Measurements from ENCODE around the gene RRM2. TPM values are rescaled to one million over a fixed set of nuclear protein-coding genes. Genes with fewer than 3 reads are reported as not detected.

The RRM2 gene
- total RNA-seq, 1 experiment from 2014 or later, result 129 TPM

DNA sequence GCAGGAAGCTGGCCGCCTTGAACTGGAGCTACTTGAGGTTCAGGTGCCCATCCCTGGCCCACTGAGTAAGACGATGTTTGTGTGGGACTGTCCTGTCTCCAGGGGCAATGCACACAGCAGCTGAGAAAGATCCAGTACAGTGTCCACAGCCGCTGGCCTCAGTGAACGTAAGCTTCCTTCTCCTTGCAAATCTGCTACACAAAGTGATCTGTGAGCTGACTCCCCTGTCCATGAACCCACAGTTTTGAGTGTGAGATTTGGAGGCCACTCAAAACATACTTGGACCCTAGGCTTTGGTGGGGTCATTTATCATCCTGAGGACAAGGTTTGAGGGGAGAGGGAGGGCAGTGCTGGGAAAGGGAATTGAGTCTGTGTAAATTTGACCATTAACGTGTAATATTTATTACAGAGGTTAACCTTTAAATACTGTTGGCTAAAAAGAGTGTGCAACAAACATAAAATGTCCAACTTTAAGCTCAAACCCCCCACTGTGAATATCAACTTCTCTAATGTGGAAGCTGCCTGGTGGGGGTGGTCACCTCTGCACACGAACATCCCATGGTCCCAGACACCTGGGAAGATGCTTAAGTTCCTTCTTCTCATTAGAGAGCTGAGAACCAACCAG lies 37.4 kb upstream of the RRM2 start:
- Mint-ChIP-seq H3K27ac (no peak overlapping the region), H3K36me3 (no peaks in the 10 kb centered on the region), H3K9me3 (no peaks in the 10 kb centered on the region), H3K4me3 (no peak overlapping the region), H3K27me3 (ENCODE audit: low read depth) (peaks cover 30% of the 10 kb centered on the region), H3K4me1 (peaks cover 23% of the 10 kb centered on the region)
- ATAC-seq, result no peak
- no peak for DNase-seq (ENCODE audit: low spot score)
- TF ChIP-seq SOX15 (CRISPR knock-in tag; IDR thresholded peaks at IDR 0.05), result no peak
- no peak for TF ChIP-seq ZNF121 (CRISPR knock-in tag; IDR thresholded peaks at IDR 0.05)
- TF ChIP-seq GRHL2 (CRISPR knock-in tag; IDR thresholded peaks at IDR 0.05; ENCODE audit: insufficient replicate concordance, severe bottlenecking), result no peak
- TF ChIP-seq MXD4 (CRISPR knock-in tag; IDR thresholded peaks at IDR 0.05; ENCODE audit: borderline replicate concordance), result no peak
- ChIA-PET CTCF (interaction anchor here (1.4 to 5.4 kb wide), 3 partner anchors 12 to 39 kb away, joined by 5 to 37 read pairs (median 20); no protein-coding TSS in a partner anchor), POLR2A (no interaction called here)

DNA sequence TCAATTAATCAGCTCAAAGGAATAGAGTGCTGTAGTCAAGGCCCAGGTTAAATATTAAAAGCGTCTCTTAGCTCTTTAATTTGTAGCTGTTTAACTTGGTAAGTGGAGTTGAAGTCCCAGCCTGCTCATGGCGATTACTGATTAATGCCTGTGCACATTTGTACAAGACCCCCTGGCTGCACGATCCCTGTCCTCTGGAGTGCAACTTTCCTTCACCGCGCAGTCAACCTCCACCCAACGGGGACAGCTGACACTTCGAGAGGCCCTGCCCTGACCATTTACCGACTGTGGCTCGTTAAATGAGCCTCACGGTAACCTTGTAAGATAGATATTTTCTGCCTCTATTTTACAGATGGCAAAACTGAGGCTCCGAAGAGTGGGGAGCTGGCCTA lies 36.9 kb upstream of the RRM2 start:
- Mint-ChIP-seq H3K27ac (no peak overlapping the region), H3K4me3 (no peak overlapping the region), H3K9me3 (no peaks in the 10 kb centered on the region), H3K27me3 (ENCODE audit: low read depth) (peaks cover 28% of the 10 kb centered on the region), H3K4me1 (peaks cover 24% of the 10 kb centered on the region), H3K36me3 (no peaks in the 10 kb centered on the region)
- no peak for DNase-seq (ENCODE audit: low spot score)
- TF ChIP-seq, protein P1, sequence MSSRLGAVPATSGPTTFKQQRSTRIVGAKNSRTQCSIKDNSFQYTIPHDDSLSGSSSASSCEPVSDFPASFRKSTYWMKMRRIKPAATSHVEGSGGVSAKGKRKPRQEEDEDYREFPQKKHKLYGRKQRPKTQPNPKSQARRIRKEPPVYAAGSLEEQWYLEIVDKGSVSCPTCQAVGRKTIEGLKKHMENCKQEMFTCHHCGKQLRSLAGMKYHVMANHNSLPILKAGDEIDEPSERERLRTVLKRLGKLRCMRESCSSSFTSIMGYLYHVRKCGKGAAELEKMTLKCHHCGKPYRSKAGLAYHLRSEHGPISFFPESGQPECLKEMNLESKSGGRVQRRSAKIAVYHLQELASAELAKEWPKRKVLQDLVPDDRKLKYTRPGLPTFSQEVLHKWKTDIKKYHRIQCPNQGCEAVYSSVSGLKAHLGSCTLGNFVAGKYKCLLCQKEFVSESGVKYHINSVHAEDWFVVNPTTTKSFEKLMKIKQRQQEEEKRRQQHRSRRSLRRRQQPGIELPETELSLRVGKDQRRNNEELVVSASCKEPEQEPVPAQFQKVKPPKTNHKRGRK (CRISPR knock-in tag; IDR thresholded peaks at IDR 0.05; ENCODE audit: borderline replicate concordance), result no peak
- CTCF ChIA-PET, result interaction anchor here (1.4 to 5.4 kb wide), 3 partner anchors 11 to 38 kb away, joined by 5 to 37 read pairs (median 20); no protein-coding TSS in a partner anchor
- POLR2A ChIA-PET, result no interaction called here
- ATAC-seq, result no peak

DNA sequence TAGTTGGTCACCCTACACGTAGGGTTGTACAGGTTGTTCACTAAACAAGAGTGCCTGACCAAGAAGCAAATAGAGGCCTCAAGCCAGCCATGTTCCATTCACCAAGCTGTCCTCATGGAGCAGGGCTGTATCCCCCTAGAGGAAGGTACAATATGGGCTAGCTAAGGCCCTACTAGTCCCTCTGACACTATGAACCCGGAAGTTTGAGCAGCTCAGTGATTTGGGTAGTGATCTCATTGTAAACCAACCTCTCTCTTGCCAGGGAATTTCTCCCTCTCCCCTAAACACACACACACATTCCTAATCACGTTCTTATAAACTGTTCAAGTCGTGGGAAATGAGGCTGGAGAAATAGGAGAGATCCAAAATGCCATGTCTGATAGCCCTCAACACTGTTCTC lies 35.6 kb upstream of the RRM2 start:
- peaks cover 20% of the 10 kb centered on the region for H3K4me1 Mint-ChIP-seq
- H3K9me3 Mint-ChIP-seq, result peaks cover under 1% of the 10 kb centered on the region
- no peak; the same call in 1 of the 2 replicates for ATAC-seq
- H3K27ac Mint-ChIP-seq, result no peak overlapping the region
- DNase-seq (ENCODE audit: low spot score), result no peak
- TF ChIP-seq, protein P2, sequence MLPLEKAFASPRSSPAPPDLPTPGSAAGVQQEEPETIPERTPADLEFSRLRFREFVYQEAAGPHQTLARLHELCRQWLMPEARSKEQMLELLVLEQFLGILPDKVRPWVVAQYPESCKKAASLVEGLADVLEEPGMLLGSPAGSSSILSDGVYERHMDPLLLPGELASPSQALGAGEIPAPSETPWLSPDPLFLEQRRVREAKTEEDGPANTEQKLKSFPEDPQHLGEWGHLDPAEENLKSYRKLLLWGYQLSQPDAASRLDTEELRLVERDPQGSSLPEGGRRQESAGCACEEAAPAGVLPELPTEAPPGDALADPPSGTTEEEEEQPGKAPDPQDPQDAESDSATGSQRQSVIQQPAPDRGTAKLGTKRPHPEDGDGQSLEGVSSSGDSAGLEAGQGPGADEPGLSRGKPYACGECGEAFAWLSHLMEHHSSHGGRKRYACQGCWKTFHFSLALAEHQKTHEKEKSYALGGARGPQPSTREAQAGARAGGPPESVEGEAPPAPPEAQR (CRISPR knock-in tag; IDR thresholded peaks at IDR 0.05), result no peak
- H3K36me3 Mint-ChIP-seq, result no peaks in the 10 kb centered on the region
- H3K4me3 Mint-ChIP-seq, result no peak overlapping the region
- H3K27me3 Mint-ChIP-seq (ENCODE audit: low read depth), result peaks cover 16% of the 10 kb centered on the region
- CTCF ChIA-PET, result interaction anchor here (3.7 to 6.9 kb wide), 3 partner anchors 8 to 14 kb away, joined by 15 to 68 read pairs (median 37); partner anchors contain the start of gene CYS1
- POLR2A ChIA-PET, result no interaction called here

- H3K4me3 Mint-ChIP-seq, result no peak overlapping the region
- no peak for ATAC-seq
- POLR2A ChIA-PET, result no interaction called here
- DNase-seq (ENCODE audit: low spot score), result no peak
- H3K27me3 Mint-ChIP-seq (ENCODE audit: low read depth), result peaks cover 16% of the 10 kb centered on the region
- H3K4me1 Mint-ChIP-seq, result peaks cover 20% of the 10 kb centered on the region
- CTCF ChIA-PET, result interaction anchor here (3.7 to 6.9 kb wide), 3 partner anchors 8 to 14 kb away, joined by 15 to 68 read pairs (median 37); partner anchors contain the start of gene CYS1
- peaks cover 5% of the 10 kb centered on the region for H3K9me3 Mint-ChIP-seq
- no peak overlapping the region for H3K27ac Mint-ChIP-seq
- H3K36me3 Mint-ChIP-seq, result no peaks in the 10 kb centered on the region
- TF ChIP-seq, protein P3, sequence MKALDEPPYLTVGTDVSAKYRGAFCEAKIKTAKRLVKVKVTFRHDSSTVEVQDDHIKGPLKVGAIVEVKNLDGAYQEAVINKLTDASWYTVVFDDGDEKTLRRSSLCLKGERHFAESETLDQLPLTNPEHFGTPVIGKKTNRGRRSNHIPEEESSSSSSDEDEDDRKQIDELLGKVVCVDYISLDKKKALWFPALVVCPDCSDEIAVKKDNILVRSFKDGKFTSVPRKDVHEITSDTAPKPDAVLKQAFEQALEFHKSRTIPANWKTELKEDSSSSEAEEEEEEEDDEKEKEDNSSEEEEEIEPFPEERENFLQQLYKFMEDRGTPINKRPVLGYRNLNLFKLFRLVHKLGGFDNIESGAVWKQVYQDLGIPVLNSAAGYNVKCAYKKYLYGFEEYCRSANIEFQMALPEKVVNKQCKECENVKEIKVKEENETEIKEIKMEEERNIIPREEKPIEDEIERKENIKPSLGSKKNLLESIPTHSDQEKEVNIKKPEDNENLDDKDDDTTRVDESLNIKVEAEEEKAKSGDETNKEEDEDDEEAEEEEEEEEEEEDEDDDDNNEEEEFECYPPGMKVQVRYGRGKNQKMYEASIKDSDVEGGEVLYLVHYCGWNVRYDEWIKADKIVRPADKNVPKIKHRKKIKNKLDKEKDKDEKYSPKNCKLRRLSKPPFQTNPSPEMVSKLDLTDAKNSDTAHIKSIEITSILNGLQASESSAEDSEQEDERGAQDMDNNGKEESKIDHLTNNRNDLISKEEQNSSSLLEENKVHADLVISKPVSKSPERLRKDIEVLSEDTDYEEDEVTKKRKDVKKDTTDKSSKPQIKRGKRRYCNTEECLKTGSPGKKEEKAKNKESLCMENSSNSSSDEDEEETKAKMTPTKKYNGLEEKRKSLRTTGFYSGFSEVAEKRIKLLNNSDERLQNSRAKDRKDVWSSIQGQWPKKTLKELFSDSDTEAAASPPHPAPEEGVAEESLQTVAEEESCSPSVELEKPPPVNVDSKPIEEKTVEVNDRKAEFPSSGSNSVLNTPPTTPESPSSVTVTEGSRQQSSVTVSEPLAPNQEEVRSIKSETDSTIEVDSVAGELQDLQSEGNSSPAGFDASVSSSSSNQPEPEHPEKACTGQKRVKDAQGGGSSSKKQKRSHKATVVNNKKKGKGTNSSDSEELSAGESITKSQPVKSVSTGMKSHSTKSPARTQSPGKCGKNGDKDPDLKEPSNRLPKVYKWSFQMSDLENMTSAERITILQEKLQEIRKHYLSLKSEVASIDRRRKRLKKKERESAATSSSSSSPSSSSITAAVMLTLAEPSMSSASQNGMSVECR (CRISPR knock-in tag; IDR thresholded peaks at IDR 0.05; ENCODE audit: borderline replicate concordance), result no peak
- TF ChIP-seq RELA (CRISPR knock-in tag; IDR thresholded peaks at IDR 0.05; ENCODE audit: borderline replicate concordance), result no peak
- no peak for TF ChIP-seq ZNF263 (CRISPR knock-in tag; IDR thresholded peaks at IDR 0.05; ENCODE audit: low read depth)
- TF ChIP-seq, protein P1 (CRISPR knock-in tag; IDR thresholded peaks at IDR 0.05; ENCODE audit: borderline replicate concordance), result no peak
- no peak for TF ChIP-seq CBFB (CRISPR knock-in tag; IDR thresholded peaks at IDR 0.05; ENCODE audit: low read depth)
- no peak for TF ChIP-seq ZBTB21 (CRISPR knock-in tag; IDR thresholded peaks at IDR 0.05; ENCODE audit: borderline replicate concordance)
- TF ChIP-seq USF1 (CRISPR knock-in tag; IDR thresholded peaks at IDR 0.05), result no peak
Measured at GRCh38 chr2:10087360-10087759, 35.2 kb upstream of the RRM2 start.

Data from WTC11 (cell line).